ENCODE data around the gene ZNF638. TPM values are rescaled to one million over a fixed set of nuclear protein-coding genes. Genes with fewer than 3 reads are reported as not detected.

The ZNF638 gene
- total RNA-seq, 1 experiment from 2014 or later, result 80.8 TPM

DNA sequence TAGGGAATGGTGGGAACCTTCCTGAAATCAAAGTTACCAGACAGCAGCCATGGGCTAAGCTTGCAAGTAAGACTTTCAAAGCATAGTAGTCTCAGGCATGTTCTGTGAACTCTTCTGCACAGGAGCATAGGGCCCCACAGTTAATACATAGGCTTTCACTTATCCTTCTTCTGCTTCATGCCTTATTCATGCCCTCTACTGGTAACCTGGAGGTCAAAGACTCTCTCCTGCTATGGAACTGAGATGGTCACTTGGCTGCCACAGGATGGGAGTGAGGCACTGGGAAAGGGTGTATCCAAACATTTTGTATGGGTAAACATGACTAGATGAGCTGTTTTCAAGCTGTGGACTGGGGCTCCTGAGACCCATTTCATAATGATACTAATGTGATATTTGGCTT, 49.1 kb upstream of the ZNF638 start:
- ATAC-seq, result peak; percentile 89
- Histone ChIP-seq H3K4me1 (ENCODE audit: control insufficient read depth, insufficient read depth, low read length) (peaks cover 24% of the 10 kb centered on the region), H3K27me3 (ENCODE audit: control insufficient read depth, insufficient read depth, low read length) (0 out of 2 replicates have a peak, but pooled peaks cover 3% of the 10 kb centered on the region), H3K27ac (ENCODE audit: low read length) (no peak overlapping the region), H3K36me3 (ENCODE audit: control insufficient read depth, insufficient read depth, low read length) (no peaks in the 10 kb centered on the region), H3K9me3 (ENCODE audit: control insufficient read depth, insufficient read depth, low read depth, low read length) (no peaks in the 10 kb centered on the region), H3K4me3 (ENCODE audit: low read depth in 2 of 2, low read length in 2 of 2) (no peak overlapping the region)
- DNase-seq (ENCODE audit: low read depth, low spot score), result peak; percentile 10
- in situ Hi-C loops (cut with HindIII; ENCODE audit: low pct_unique_long_range_greater_than_20kb, low sequenced_read_pairs) (no loop called here), intact Hi-C loops (cut with micrococcal nuclease; ENCODE audit: unreplicated experiment) (no loop called here)
- no TSS peak for BruUV-seq (replicated peaks)
- POLR2A ChIA-PET, result no interaction called here
- TF ChIP-seq, protein P1, sequence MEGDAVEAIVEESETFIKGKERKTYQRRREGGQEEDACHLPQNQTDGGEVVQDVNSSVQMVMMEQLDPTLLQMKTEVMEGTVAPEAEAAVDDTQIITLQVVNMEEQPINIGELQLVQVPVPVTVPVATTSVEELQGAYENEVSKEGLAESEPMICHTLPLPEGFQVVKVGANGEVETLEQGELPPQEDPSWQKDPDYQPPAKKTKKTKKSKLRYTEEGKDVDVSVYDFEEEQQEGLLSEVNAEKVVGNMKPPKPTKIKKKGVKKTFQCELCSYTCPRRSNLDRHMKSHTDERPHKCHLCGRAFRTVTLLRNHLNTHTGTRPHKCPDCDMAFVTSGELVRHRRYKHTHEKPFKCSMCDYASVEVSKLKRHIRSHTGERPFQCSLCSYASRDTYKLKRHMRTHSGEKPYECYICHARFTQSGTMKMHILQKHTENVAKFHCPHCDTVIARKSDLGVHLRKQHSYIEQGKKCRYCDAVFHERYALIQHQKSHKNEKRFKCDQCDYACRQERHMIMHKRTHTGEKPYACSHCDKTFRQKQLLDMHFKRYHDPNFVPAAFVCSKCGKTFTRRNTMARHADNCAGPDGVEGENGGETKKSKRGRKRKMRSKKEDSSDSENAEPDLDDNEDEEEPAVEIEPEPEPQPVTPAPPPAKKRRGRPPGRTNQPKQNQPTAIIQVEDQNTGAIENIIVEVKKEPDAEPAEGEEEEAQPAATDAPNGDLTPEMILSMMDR (IDR thresholded peaks at IDR 0.05), result peak; percentile 71
- TF ChIP-seq SIN3A (IDR thresholded peaks at IDR 0.05; ENCODE audit: borderline replicate concordance, insufficient read depth, low read depth, low read length), result no peak
- CTCF ChIA-PET, result no interaction called here

DNA sequence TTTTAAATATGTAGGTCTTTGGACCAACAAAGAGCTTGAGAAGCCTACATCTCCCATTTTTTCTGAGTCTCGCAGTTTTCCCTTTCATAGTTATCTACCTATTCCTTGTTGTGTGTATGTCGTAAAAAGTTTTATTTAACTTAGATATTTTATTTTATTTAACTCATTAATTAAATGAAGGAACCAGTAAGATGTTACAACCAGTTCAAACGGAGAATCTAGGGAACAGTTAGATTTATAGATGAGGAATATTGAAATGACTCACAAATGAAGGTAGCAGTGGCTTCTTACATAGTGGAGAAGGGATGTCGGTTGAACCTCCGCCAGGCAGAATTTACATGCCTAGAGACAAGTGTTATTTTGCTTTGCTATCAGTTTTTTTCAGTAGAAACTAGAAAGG, 48.5 kb upstream of the ZNF638 start:
- Histone ChIP-seq H3K27ac (ENCODE audit: low read length) (no peak overlapping the region), H3K27me3 (ENCODE audit: control insufficient read depth, insufficient read depth, low read length) (0 out of 2 replicates have a peak, but pooled peaks cover 3% of the 10 kb centered on the region), H3K36me3 (ENCODE audit: control insufficient read depth, insufficient read depth, low read length) (no peaks in the 10 kb centered on the region), H3K4me1 (ENCODE audit: control insufficient read depth, insufficient read depth, low read length) (peaks cover 20% of the 10 kb centered on the region), H3K9me3 (ENCODE audit: control insufficient read depth, insufficient read depth, low read depth, low read length) (no peaks in the 10 kb centered on the region), H3K4me3 (ENCODE audit: low read depth in 2 of 2, low read length in 2 of 2) (no peak overlapping the region)
- TF ChIP-seq SIN3A (IDR thresholded peaks at IDR 0.05; ENCODE audit: borderline replicate concordance, insufficient read depth, low read depth, low read length), result no peak
- TF ChIP-seq, protein P1 (IDR thresholded peaks at IDR 0.05), result no peak
- intact Hi-C loops (cut with micrococcal nuclease; ENCODE audit: unreplicated experiment), result no loop called here
- no peak for ATAC-seq
- ChIA-PET CTCF (no interaction called here), POLR2A (no interaction called here)
- in situ Hi-C loops (cut with HindIII; ENCODE audit: low pct_unique_long_range_greater_than_20kb, low sequenced_read_pairs), result no loop called here
- DNase-seq (ENCODE audit: low read depth, low spot score), result no peak
- no TSS peak for BruUV-seq (replicated peaks)

DNA sequence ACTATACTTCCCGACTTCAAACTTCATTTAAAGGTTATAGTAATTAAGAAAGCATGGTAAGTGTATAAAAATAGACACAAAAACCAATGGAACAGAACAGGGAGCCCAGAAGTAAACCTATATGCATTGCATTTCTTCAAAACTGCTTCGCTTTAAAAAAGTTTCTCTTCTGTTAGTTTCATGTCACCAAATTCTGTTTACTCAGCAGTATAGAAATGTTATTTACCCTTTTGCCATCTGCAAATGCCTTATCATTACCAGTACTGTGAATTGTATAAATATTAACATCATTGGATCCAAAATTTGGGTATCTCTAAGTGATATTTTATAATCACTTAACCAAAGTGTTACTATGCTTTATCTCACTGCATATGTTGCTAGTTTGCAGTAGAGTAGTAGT, 45.9 kb upstream of the ZNF638 start:
- in situ Hi-C loops (cut with HindIII; ENCODE audit: low pct_unique_long_range_greater_than_20kb, low sequenced_read_pairs) (no loop called here), intact Hi-C loops (cut with micrococcal nuclease; ENCODE audit: unreplicated experiment) (no loop called here)

More for the DNA sequence above, 45.9 kb upstream of the ZNF638 start:
- Histone ChIP-seq H3K36me3 (ENCODE audit: control insufficient read depth, insufficient read depth, low read length) (no peaks in the 10 kb centered on the region), H3K27me3 (ENCODE audit: control insufficient read depth, insufficient read depth, low read length) (no peaks in the 10 kb centered on the region), H3K4me3 (ENCODE audit: low read depth in 2 of 2, low read length in 2 of 2) (no peak overlapping the region), H3K4me1 (ENCODE audit: control insufficient read depth, insufficient read depth, low read length) (peaks cover 15% of the 10 kb centered on the region), H3K27ac (ENCODE audit: low read length) (no peak overlapping the region), H3K9me3 (ENCODE audit: control insufficient read depth, insufficient read depth, low read depth, low read length) (no peaks in the 10 kb centered on the region)
- TF ChIP-seq, protein P1 (IDR thresholded peaks at IDR 0.05), result no peak
- TF ChIP-seq POLR2AphosphoS5 (IDR thresholded peaks at IDR 0.05; ENCODE audit: low read depth, low read length) (no peak), TCF7L2 (IDR thresholded peaks at IDR 0.05; ENCODE audit: low read depth, low read length) (no peak), SIN3A (IDR thresholded peaks at IDR 0.05; ENCODE audit: borderline replicate concordance, insufficient read depth, low read depth, low read length) (no peak)
- TF ChIP-seq, protein P2, sequence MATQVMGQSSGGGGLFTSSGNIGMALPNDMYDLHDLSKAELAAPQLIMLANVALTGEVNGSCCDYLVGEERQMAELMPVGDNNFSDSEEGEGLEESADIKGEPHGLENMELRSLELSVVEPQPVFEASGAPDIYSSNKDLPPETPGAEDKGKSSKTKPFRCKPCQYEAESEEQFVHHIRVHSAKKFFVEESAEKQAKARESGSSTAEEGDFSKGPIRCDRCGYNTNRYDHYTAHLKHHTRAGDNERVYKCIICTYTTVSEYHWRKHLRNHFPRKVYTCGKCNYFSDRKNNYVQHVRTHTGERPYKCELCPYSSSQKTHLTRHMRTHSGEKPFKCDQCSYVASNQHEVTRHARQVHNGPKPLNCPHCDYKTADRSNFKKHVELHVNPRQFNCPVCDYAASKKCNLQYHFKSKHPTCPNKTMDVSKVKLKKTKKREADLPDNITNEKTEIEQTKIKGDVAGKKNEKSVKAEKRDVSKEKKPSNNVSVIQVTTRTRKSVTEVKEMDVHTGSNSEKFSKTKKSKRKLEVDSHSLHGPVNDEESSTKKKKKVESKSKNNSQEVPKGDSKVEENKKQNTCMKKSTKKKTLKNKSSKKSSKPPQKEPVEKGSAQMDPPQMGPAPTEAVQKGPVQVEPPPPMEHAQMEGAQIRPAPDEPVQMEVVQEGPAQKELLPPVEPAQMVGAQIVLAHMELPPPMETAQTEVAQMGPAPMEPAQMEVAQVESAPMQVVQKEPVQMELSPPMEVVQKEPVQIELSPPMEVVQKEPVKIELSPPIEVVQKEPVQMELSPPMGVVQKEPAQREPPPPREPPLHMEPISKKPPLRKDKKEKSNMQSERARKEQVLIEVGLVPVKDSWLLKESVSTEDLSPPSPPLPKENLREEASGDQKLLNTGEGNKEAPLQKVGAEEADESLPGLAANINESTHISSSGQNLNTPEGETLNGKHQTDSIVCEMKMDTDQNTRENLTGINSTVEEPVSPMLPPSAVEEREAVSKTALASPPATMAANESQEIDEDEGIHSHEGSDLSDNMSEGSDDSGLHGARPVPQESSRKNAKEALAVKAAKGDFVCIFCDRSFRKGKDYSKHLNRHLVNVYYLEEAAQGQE (IDR thresholded peaks at IDR 0.05; ENCODE audit: insufficient read depth in 1 of 2, low read depth in 2 of 2, low read length in 1 of 2), result no peak
- CTCF ChIA-PET, result no interaction called here
- no peak for ATAC-seq
- no peak for DNase-seq (ENCODE audit: low read depth, low spot score)
- BruUV-seq (replicated peaks), result no TSS peak
- POLR2A ChIA-PET, result no interaction called here

Measured in Panc1 (cell line).